HAP-1 (cell line): Measurements from ENCODE around the gene ZBED3.

Source experiments
- DNase-seq, 2 experiments: peaks; one replicate each; pipeline ENCODE4 v3.0.0-alpha.2; 2016 to 2020; ENCODE audit warnings: low spot score in 2 of 2
- H3K27me3 ChIP-seq: fragments of 250-450 bp; sonication (Bioruptor Pico); 2 replicates; pipeline ENCODE4 v1.5.1; 2020; ENCODE audit warnings: low read depth, mild to moderate bottlenecking, moderate library complexity
- H3K36me3 ChIP-seq: fragments of 250-450 bp; sonication (Bioruptor Pico); replicated peaks from 2 replicates; pipeline ENCODE4 v1.5.1; 2020; ENCODE audit warnings: mild to moderate bottlenecking
- H3K4me1 ChIP-seq: fragments of 250-450 bp; sonication (Bioruptor Pico); 2 replicates; pipeline ENCODE4 v1.5.1; 2020; ENCODE audit warnings: mild to moderate bottlenecking
- H3K4me3 ChIP-seq: fragments of 250-450 bp; sonication (Bioruptor Pico); 2 replicates; pipeline ENCODE4 v1.5.1; 2020; ENCODE audit warnings: mild to moderate bottlenecking, moderate library complexity
- H3K9me3 ChIP-seq: fragments of 250-450 bp; sonication (Bioruptor Pico); 2 replicates; pipeline ENCODE4 v1.5.1; 2020; ENCODE audit warnings: mild to moderate bottlenecking, moderate library complexity
- in situ Hi-C: fragments of 300-500 bp; cut with MboI; formaldehyde crosslinking; loops from 3 replicates; pipeline ENCODE4 v1.14.3; 2020; ENCODE audit warnings: low sequenced_read_pairs, inconsistent platforms, mixed read lengths

Gene ZBED3

DNA sequence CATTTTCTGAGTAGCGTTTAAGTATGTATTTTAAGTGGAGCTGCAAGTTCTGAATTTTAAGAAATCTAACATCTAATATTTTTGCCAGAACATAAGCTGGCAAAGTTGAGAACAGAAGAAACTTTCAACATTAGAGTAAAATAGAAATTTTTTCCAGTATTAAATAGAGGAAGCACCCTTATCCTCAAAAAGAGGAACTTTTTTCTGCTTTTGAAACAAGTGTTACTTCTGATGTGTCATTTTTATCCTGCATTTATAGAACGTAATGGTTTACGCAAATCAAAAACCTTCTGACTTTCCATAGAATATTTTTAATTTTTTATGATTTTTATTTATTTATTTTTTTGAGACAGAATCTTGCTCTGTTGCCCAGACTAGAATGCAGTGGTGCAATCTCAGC lies 21.8 kb downstream of the ZBED3 start:
- no peaks in the 10 kb centered on the region for H3K27me3 ChIP-seq
- no peak overlapping the region for H3K4me3 ChIP-seq
- no peaks in the 10 kb centered on the region for H3K9me3 ChIP-seq
- peaks cover 24% of the 10 kb centered on the region for H3K36me3 ChIP-seq
- no peak for DNase-seq
- H3K4me1 ChIP-seq: peaks cover 3% of the 10 kb centered on the region
- in situ Hi-C loops: no loop called here

DNA sequence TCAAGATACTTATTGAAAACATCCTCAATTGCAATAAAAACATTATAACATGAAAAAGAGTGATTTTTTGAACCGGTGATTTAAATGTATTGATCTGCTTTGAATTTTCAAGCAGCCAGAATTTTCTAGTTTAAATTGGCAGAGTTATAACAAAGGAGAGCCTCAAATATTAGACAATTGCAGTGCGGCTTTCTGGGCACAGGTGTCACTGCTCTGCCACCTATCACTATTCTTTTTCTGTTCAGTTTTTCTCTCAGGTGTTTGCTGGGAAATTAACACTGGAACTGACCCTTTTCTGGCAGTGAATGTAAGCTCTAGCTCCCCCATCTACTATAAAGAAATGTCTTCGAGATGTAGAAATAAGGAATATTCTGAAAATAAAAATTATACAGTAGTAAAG lies 23.0 kb downstream of the ZBED3 start:
- Histone ChIP-seq H3K36me3 (peaks cover 36% of the 10 kb centered on the region), H3K27me3 (no peaks in the 10 kb centered on the region), H3K9me3 (no peaks in the 10 kb centered on the region), H3K4me3 (no peak overlapping the region), H3K4me1 (peaks cover 3% of the 10 kb centered on the region)
- DNase-seq: no peak
- in situ Hi-C loops: no loop called here

DNA sequence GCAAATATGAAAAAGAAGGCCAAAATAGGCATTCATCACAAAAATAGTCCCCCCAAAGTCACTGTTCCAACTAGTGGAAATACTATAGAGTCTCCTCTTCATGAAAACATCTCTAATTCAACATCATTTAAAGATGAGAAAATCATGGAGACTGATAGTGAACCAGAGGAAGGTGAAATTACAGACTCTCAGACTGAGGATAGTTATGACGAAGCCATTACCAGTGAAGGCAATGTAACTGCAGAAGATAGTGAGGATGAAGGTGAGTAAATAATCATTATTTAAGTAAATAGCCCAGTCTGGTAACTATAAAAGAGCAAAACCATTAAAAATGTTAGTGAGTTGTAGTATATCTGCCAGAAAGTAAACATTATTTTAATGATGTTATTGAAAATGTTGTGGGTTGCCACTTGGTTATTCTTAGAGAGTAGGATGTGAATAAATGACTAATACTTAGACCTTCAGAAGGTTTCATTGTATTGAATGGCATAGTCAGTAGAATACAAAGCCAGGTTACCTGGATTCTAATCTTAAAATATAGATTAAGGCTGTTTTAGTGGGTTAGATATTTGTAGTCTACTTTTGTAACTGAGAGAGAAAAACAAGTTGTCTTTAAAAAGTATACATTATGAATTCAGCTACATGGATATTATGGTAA lies 40.5 kb downstream of the ZBED3 start:
- H3K36me3 ChIP-seq: peaks cover 9% of the 10 kb centered on the region

DNA sequence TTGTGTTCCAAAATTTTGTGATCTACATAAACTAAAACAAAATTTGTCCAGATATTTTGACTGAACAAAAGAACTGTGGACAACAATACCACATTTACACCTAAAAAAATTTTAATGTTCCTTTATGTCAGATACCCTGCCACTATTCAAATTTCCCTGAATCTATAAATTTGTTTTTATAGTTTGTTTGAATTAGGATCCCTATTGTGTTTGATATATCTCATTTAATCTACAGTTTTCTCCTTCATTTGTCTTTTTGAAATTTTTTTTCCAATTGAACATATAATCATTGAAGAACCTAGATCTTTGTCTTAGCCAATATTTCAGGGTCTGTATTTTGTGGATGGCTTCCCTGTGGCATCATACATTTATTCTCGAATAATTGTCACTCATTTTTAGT lies 51.1 kb downstream of the ZBED3 start:
- in situ Hi-C loops: no loop called here
- Histone ChIP-seq H3K27me3 (no peaks in the 10 kb centered on the region), H3K9me3 (no peaks in the 10 kb centered on the region), H3K4me1 (peaks cover 12% of the 10 kb centered on the region), H3K36me3 (peaks cover 26% of the 10 kb centered on the region), H3K4me3 (no peak overlapping the region)
- DNase-seq: no peak

More for the DNA sequence above, 40.5 kb downstream of the ZBED3 start:
- Histone ChIP-seq H3K4me1 (no peaks in the 10 kb centered on the region), H3K4me3 (no peak overlapping the region), H3K27me3 (no peaks in the 10 kb centered on the region), H3K9me3 (no peaks in the 10 kb centered on the region)
- in situ Hi-C loops: no loop called here
- DNase-seq: no peak

DNA sequence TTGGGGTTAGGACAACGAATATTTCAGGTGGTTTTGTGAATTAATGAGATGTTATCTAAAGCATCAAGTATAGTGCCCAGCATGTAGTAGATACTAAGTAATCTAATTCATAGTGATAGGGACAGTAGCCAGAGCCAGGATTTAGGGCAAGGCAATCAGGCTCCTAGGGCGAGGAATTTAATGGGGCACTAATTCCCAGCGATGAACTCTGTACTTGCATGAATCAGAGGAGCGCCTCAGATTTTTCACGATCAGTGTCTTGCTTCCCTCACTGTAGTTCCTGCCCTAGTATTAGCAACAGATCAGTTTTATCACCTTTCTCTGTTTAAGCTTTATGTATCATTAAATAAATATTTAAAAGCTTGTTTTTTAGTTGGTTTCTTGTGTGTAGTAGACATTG lies 53.7 kb downstream of the ZBED3 start:
- H3K4me3 ChIP-seq: no peak overlapping the region
- H3K4me1 ChIP-seq: peaks cover 14% of the 10 kb centered on the region
- no peaks in the 10 kb centered on the region for H3K27me3 ChIP-seq
- in situ Hi-C loops: no loop called here
- H3K36me3 ChIP-seq: peaks cover 19% of the 10 kb centered on the region
- H3K9me3 ChIP-seq: peaks cover 10% of the 10 kb centered on the region
- no peak for DNase-seq

DNA sequence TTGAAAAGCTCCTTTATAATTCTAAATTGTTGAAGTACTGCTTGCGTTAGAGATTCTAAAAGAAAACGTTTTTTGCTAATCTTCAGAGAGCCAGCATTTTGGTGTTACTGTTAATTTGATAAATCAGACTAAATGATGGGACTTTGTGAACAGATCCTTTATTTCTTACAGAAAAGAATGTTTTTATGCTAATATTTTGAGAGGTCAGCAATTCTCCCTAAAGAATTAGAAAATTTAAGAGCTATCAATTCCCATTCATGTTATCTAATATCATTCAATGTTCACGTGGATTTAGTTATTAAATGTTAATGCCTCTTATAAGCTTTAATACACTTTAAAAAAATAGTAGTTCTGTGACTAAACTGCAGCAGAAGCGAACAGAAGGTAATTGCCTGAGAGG lies 54.5 kb downstream of the ZBED3 start:
- DNase-seq: peak in 1 of 2 experiments; percentile 33
- in situ Hi-C loops: no loop called here
- Histone ChIP-seq H3K4me1 (peaks cover 14% of the 10 kb centered on the region), H3K4me3 (no peak overlapping the region), H3K36me3 (peaks cover 15% of the 10 kb centered on the region), H3K9me3 (peaks cover 13% of the 10 kb centered on the region), H3K27me3 (no peaks in the 10 kb centered on the region)

DNA sequence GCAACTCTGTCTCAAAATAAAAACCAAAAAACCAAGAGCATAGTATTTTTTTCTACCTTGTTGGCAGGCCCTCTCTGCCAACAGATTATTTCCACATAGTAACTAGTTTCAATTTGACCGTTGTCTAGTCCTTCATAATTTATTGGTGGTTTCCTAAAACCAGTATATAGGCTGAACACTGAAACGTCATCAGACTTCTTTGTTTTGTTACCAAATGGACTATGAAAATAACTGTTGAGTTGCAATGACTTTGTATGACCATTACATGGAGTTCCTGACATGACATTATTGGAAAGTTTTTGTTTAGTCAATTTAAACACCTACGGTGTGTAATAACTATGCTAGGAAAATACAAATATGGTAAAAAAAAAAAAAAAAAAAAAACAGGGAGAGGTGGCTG lies 55.2 kb downstream of the ZBED3 start:
- no peak overlapping the region for H3K4me3 ChIP-seq
- in situ Hi-C loops: no loop called here
- H3K36me3 ChIP-seq: peaks cover 12% of the 10 kb centered on the region
- H3K27me3 ChIP-seq: no peaks in the 10 kb centered on the region
- peaks cover 13% of the 10 kb centered on the region for H3K9me3 ChIP-seq
- H3K4me1 ChIP-seq: peaks cover 14% of the 10 kb centered on the region
- DNase-seq: no peak

DNA sequence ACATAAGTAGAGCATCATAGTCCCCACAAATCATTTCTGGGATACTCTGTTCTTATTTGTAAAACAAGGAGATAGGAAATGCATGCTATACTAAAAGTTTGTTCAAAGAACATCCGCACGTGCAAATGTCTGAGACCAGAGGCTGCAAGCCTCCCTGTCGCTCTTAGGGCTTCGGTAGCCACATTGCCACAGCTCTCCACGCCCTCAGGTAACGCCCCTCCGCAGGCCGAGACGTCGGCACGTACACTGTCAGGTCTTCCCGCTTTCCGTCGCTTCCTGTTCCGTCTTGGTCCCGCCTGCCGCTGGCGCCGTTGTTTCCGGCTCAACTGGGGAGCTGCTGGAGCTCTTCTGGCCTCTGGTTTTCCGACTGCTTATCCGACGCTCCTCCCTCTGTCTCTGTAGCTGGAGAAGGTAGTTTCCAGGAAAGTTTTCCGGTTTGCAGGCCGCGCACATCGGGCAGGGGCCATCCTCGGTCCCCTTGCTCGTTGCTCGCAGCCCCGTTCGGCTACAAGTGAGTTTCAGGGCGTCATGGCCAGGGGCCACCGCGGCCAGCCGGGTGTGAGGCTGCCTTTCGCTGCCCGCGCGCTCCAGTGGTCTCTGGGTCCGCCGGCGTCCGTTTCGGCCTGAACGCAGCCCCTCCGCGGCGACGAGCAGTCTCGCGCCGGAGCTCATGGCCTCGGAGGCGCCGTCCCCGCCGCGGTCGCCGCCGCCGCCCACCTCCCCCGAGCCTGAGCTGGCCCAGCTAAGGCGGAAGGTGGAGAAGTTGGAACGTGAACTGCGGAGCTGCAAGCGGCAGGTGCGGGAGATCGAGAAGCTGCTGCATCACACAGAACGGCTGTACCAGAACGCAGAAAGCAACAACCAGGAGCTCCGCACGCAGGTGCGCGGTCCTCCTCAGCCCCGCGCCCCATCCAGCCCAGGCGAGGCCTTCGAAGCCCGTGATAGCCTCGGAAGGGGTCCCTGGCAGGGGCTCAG lies 56.7 kb downstream of the ZBED3 start, which contains the start of gene AGGF1:
Gene AGGF1 (plus strand): TSS at position 308 of the 975 bp plus-strand sequence. CDS start 363 bp downstream, at position 671.
- peak within 1 kb of the TSS; percentile 70 for H3K4me3 ChIP-seq
- DNase-seq: peak; percentile 88 to 94
- H3K36me3 ChIP-seq: peaks cover 2% of the 10 kb centered on the region; the same call in 1 of the 2 replicates
- H3K9me3 ChIP-seq: peaks cover 13% of the 10 kb centered on the region
- H3K4me1 ChIP-seq: peaks cover 14% of the 10 kb centered on the region
- in situ Hi-C loops: no loop called here
- no peaks in the 10 kb centered on the region for H3K27me3 ChIP-seq

DNA sequence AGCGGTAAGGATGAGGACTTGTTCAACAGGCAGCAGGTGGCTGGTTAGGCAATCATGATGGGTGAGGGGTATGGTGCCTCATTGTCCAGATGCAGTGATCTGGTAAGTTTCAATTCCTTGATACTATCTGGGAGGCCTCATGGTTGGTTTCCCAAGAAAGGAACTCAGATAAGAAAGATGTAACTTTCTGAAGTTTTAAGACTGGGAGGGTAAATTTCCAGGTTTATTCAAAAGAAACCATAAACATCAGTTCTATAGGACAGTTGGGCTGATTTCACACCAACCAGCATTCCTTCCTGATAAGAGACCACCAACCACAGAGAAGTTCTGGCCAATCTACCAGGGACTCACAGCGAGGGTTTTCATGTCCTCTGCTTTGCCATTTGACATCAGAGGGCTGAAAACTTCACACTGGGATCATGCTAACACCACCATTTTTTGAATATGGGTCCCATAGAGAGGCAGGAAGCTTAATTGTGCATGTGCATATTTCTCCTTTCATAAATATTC lies 57.7 kb downstream of the ZBED3 start:
- Histone ChIP-seq H3K4me1 (peaks cover 14% of the 10 kb centered on the region), H3K9me3 (peaks cover 13% of the 10 kb centered on the region), H3K27me3 (no peaks in the 10 kb centered on the region), H3K4me3 (no peak overlapping the region), H3K36me3 (no peaks in the 10 kb centered on the region)
- no peak for DNase-seq
- in situ Hi-C loops: no loop called here

DNA sequence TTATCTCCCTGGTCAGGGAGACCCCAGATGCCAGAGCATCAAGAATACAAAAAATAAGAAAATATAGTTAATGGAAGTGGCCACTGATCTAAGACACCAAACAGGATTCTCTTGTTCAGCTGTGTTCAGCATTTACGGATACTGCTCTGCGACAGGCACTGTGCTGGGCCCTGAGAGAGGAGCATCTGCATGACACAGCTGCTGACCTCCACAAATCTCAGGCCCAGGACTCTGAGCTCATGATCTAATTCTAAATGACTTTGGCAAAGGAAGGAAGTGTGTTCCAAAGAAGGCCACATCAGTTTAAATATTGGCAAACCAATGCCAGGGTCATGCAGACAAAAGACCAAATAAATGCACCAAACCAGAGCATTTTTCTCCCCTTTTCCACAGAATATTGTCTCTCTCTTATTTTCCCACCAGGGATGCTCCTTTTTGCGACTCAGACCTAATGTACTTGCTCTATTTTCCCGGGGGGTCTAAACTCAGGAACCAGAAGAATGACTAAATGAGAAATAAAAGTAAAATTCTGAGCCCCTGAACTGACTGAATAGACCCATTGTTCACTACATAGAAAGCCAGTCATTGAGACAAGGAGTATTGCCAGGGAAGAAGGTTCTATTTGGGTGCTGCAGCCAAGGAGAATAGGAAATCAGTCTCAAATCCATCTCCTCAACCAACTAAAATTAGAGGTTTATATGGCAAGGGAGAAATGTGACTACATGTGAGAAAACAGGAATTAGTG lies 58.3 kb downstream of the ZBED3 start:
- H3K4me1 ChIP-seq: peaks cover 14% of the 10 kb centered on the region
- H3K4me3 ChIP-seq: no peak overlapping the region
- peaks cover 13% of the 10 kb centered on the region for H3K9me3 ChIP-seq
- DNase-seq: no peak
- no peaks in the 10 kb centered on the region for H3K36me3 ChIP-seq
- H3K27me3 ChIP-seq: no peaks in the 10 kb centered on the region
- in situ Hi-C loops: no loop called here

DNA sequence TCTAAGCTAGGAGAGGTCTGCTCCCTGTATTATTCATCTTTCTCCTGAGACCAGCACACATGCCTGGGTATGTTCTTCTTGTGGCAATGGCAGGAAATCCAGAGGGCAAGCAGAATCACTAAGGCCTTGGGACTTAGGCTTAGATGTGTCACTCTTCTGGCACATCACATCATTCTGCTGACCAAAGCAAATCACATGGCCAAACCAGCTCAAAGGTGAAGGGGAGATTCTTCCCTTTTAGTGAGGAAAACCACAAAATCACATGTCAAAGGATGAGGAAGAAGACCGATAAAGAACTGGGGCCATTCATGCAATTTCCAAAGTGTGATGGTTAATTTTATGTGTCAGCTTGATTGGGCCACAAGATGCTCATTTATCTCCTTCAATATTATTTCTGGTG lies 62.6 kb downstream of the ZBED3 start:
- Histone ChIP-seq H3K4me1 (no peaks in the 10 kb centered on the region), H3K4me3 (no peak overlapping the region), H3K9me3 (peaks cover 8% of the 10 kb centered on the region), H3K36me3 (no peaks in the 10 kb centered on the region), H3K27me3 (no peaks in the 10 kb centered on the region)
- no peak for DNase-seq
- in situ Hi-C loops: no loop called here

DNA sequence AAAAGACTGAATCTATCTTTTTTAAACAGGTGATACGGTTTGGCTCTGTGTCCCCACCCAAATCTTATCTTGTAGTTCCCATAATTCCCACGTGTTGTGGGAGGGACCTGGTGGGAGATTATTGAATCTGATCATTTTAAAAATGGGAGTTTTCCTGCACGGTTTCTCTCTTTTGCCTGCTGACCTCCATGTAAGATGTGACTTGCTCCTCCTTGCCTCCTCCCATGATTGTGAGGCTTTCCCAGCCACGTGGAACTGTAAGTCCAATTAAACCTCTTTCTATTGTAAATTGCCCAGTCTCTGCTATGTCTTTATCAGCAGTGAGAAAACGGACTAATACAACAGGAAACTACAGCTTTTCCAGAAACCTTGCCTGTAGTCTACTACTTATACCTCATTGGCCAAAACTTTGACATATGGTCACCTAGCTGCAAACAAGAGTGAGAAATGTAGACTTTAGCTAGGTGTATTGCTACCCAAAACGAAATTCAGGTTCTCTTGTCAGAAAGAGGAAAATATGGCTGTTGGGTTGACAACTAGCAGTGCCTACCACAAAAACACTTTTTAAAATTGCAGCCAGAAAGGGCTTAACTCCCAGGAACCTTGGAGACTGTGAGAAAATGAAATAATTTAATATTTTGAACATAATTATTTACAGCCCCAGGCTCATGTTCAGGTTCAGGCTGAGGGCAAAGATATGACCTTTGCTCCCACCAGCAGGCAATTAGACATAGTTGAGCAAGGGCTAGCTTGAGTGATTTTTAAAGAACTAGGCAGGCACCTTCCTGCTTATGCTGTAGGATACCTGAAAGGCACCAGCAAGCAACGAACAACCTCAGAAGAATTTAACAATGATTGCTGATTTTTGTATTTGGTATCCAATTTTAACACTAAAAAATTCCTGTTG lies 64.3 kb downstream of the ZBED3 start:
- in situ Hi-C loops: no loop called here
- Histone ChIP-seq H3K9me3 (no peaks in the 10 kb centered on the region; the same call in none of the 2 replicates), H3K27me3 (peaks cover 2% of the 10 kb centered on the region), H3K4me1 (no peaks in the 10 kb centered on the region), H3K4me3 (no peak overlapping the region), H3K36me3 (no peaks in the 10 kb centered on the region)
- DNase-seq: no peak
